ENCODE measurements around the gene PXDN.

The PXDN gene

GRCh38 chr2:1603059-1603458 lies 141.3 kb downstream of the PXDN start:
- no peak overlapping the region for H3K27ac ChIP-seq (ENCODE audit: low read depth, low read length, severe bottlenecking)
- WGBS, 2 experiments (ENCODE audit: insufficient coverage in 2 of 2): 94 to 97% methylated on average over 12 of the region's 15 CpGs
- H3K36me3 ChIP-seq (ENCODE audit: control insufficient read depth, insufficient read depth, low read length): no peaks in the 10 kb centered on the region
- H3K9me3 ChIP-seq (ENCODE audit: control insufficient read depth, low read length): no peaks in the 10 kb centered on the region
- no peak overlapping the region for H3K4me3 ChIP-seq (ENCODE audit: extremely low read depth, insufficient read depth, low read length, poor library complexity, severe bottlenecking)
- H3K4me1 ChIP-seq (ENCODE audit: control insufficient read depth, insufficient read depth, low read length, poor library complexity, severe bottlenecking): peaks cover 49% of the 10 kb centered on the region

- Histone ChIP-seq H3K27ac (ENCODE audit: low read depth, low read length, severe bottlenecking) (no peak overlapping the region), H3K4me1 (ENCODE audit: control insufficient read depth, insufficient read depth, low read length, poor library complexity, severe bottlenecking) (peaks cover 48% of the 10 kb centered on the region), H3K36me3 (ENCODE audit: control insufficient read depth, insufficient read depth, low read length) (no peaks in the 10 kb centered on the region), H3K4me3 (ENCODE audit: extremely low read depth, insufficient read depth, low read length, poor library complexity, severe bottlenecking) (no peak overlapping the region), H3K9me3 (ENCODE audit: control insufficient read depth, low read length) (no peaks in the 10 kb centered on the region)
- 90 to 92% methylated on average over 11 to 13 of the region's 15 CpGs for WGBS, 2 experiments (ENCODE audit: insufficient coverage in 2 of 2)
These were observed 141.9 kb downstream of the PXDN start for GRCh38 chr2:1602278-1603010.

- WGBS, 2 experiments (ENCODE audit: insufficient coverage in 2 of 2): 88 to 91% methylated on average over 24 to 26 of the region's 27 CpGs
- H3K9me3 ChIP-seq (ENCODE audit: control insufficient read depth, low read length): no peaks in the 10 kb centered on the region
- no peak overlapping the region for H3K27ac ChIP-seq (ENCODE audit: low read depth, low read length, severe bottlenecking)
- no peak overlapping the region for H3K4me3 ChIP-seq (ENCODE audit: extremely low read depth, insufficient read depth, low read length, poor library complexity, severe bottlenecking)
- H3K36me3 ChIP-seq (ENCODE audit: control insufficient read depth, insufficient read depth, low read length): no peaks in the 10 kb centered on the region
- peaks cover 44% of the 10 kb centered on the region for H3K4me1 ChIP-seq (ENCODE audit: control insufficient read depth, insufficient read depth, low read length, poor library complexity, severe bottlenecking)
These were observed 142.6 kb downstream of the PXDN start for GRCh38 chr2:1601471-1602277.

- no peak overlapping the region for H3K4me3 ChIP-seq (ENCODE audit: extremely low read depth, insufficient read depth, low read length, poor library complexity, severe bottlenecking)
- 79 to 83% methylated on average over 3 of the region's 5 CpGs for WGBS, 2 experiments (ENCODE audit: insufficient coverage in 2 of 2)
- peak overlapping the region; percentile 23 for H3K27ac ChIP-seq (ENCODE audit: low read depth, low read length, severe bottlenecking)
- no peaks in the 10 kb centered on the region for H3K36me3 ChIP-seq (ENCODE audit: control insufficient read depth, insufficient read depth, low read length)
- H3K9me3 ChIP-seq (ENCODE audit: control insufficient read depth, low read length): no peaks in the 10 kb centered on the region
- H3K4me1 ChIP-seq (ENCODE audit: control insufficient read depth, insufficient read depth, low read length, poor library complexity, severe bottlenecking): peaks cover 38% of the 10 kb centered on the region
These were observed 143.3 kb downstream of the PXDN start for GRCh38 chr2:1601067-1601412.

GRCh38 chr2:1600191-1601066 lies 143.9 kb downstream of the PXDN start:
- WGBS, 2 experiments (ENCODE audit: insufficient coverage in 2 of 2): 91 to 94% methylated on average over 22 to 29 of the region's 29 CpGs

GRCh38 chr2:1599301-1600085 lies 144.8 kb downstream of the PXDN start:
- no peaks in the 10 kb centered on the region for H3K9me3 ChIP-seq (ENCODE audit: control insufficient read depth, low read length)
- H3K27ac ChIP-seq (ENCODE audit: low read depth, low read length, severe bottlenecking): no peak overlapping the region
- H3K4me3 ChIP-seq (ENCODE audit: extremely low read depth, insufficient read depth, low read length, poor library complexity, severe bottlenecking): no peak overlapping the region
- WGBS, 2 experiments (ENCODE audit: insufficient coverage in 2 of 2): 93 to 94% methylated on average over 13 to 15 of the region's 17 CpGs
- peaks cover 33% of the 10 kb centered on the region for H3K4me1 ChIP-seq (ENCODE audit: control insufficient read depth, insufficient read depth, low read length, poor library complexity, severe bottlenecking)
- no peaks in the 10 kb centered on the region for H3K36me3 ChIP-seq (ENCODE audit: control insufficient read depth, insufficient read depth, low read length)

More at GRCh38 chr2:1600191-1601066, 143.9 kb downstream of the PXDN start:
- Histone ChIP-seq H3K4me3 (ENCODE audit: extremely low read depth, insufficient read depth, low read length, poor library complexity, severe bottlenecking) (no peak overlapping the region), H3K36me3 (ENCODE audit: control insufficient read depth, insufficient read depth, low read length) (no peaks in the 10 kb centered on the region), H3K4me1 (ENCODE audit: control insufficient read depth, insufficient read depth, low read length, poor library complexity, severe bottlenecking) (peaks cover 34% of the 10 kb centered on the region), H3K27ac (ENCODE audit: low read depth, low read length, severe bottlenecking) (peak overlapping the region; percentile 23), H3K9me3 (ENCODE audit: control insufficient read depth, low read length) (no peaks in the 10 kb centered on the region)

GRCh38 chr2:1598800-1599199 lies 145.5 kb downstream of the PXDN start:
- Histone ChIP-seq H3K9me3 (ENCODE audit: control insufficient read depth, low read length) (no peaks in the 10 kb centered on the region), H3K4me3 (ENCODE audit: extremely low read depth, insufficient read depth, low read length, poor library complexity, severe bottlenecking) (no peak overlapping the region)
- WGBS, 2 experiments (ENCODE audit: insufficient coverage in 2 of 2): 86 to 91% methylated on average over 8 to 9 of the region's 10 CpGs

GRCh38 chr2:1598041-1598710 lies 146.1 kb downstream of the PXDN start:
- no peaks in the 10 kb centered on the region for H3K36me3 ChIP-seq (ENCODE audit: control insufficient read depth, insufficient read depth, low read length)
- no peak overlapping the region for H3K27ac ChIP-seq (ENCODE audit: low read depth, low read length, severe bottlenecking)
- no peak overlapping the region for H3K4me3 ChIP-seq (ENCODE audit: extremely low read depth, insufficient read depth, low read length, poor library complexity, severe bottlenecking)
- H3K4me1 ChIP-seq (ENCODE audit: control insufficient read depth, insufficient read depth, low read length, poor library complexity, severe bottlenecking): peaks cover 42% of the 10 kb centered on the region
- 91 to 92% methylated on average over 10 to 20 of the region's 20 CpGs for WGBS, 2 experiments (ENCODE audit: insufficient coverage in 2 of 2)
- no peaks in the 10 kb centered on the region for H3K9me3 ChIP-seq (ENCODE audit: control insufficient read depth, low read length)

More at GRCh38 chr2:1598800-1599199, 145.5 kb downstream of the PXDN start:
- Histone ChIP-seq H3K4me1 (ENCODE audit: control insufficient read depth, insufficient read depth, low read length, poor library complexity, severe bottlenecking) (peaks cover 36% of the 10 kb centered on the region), H3K27ac (ENCODE audit: low read depth, low read length, severe bottlenecking) (no peak overlapping the region), H3K36me3 (ENCODE audit: control insufficient read depth, insufficient read depth, low read length) (no peaks in the 10 kb centered on the region)

- Histone ChIP-seq H3K27ac (ENCODE audit: low read depth, low read length, severe bottlenecking) (no peak overlapping the region), H3K9me3 (ENCODE audit: control insufficient read depth, low read length) (no peaks in the 10 kb centered on the region), H3K4me3 (ENCODE audit: extremely low read depth, insufficient read depth, low read length, poor library complexity, severe bottlenecking) (no peak overlapping the region), H3K36me3 (ENCODE audit: control insufficient read depth, insufficient read depth, low read length) (no peaks in the 10 kb centered on the region), H3K4me1 (ENCODE audit: control insufficient read depth, insufficient read depth, low read length, poor library complexity, severe bottlenecking) (peaks cover 39% of the 10 kb centered on the region)
- 91 to 94% methylated on average over 7 to 13 of the region's 14 CpGs for WGBS, 2 experiments (ENCODE audit: insufficient coverage in 2 of 2)
These were observed 149.0 kb downstream of the PXDN start for GRCh38 chr2:1595274-1595673.
